Nephron progenitor cell (in vitro differentiated cells): ENCODE results near the gene P2RX3.

ENCODE experiments used
- DNase-seq: peaks from one replicate; pipeline ENCODE4 v3.0.0; 2021
- H3K27ac Mint-ChIP-seq: 2 replicates; pipeline ENCODE4 v1.8.0; 2021; ENCODE audit warnings: mild to moderate bottlenecking, moderate library complexity, mixed read lengths
- H3K27me3 Mint-ChIP-seq: 2 replicates; pipeline ENCODE4 v1.8.0; 2021; ENCODE audit warnings: mild to moderate bottlenecking, low read depth, mixed read lengths; ENCODE audit not compliant: poor library complexity
- H3K36me3 Mint-ChIP-seq: 2 replicates; pipeline ENCODE4 v1.8.0; 2021; ENCODE audit warnings: low read depth, mixed read lengths
- H3K4me1 Mint-ChIP-seq: 2 replicates; pipeline ENCODE4 v1.8.0; 2021; ENCODE audit warnings: mixed read lengths
- H3K4me3 Mint-ChIP-seq: 2 replicates; pipeline ENCODE4 v1.8.0; 2021; ENCODE audit warnings: mild to moderate bottlenecking, moderate library complexity, mixed read lengths
- H3K9me3 Mint-ChIP-seq: 2 replicates; pipeline ENCODE4 v1.8.0; 2021; ENCODE audit warnings: mild to moderate bottlenecking, moderate library complexity, mixed read lengths
- TF ChIP-seq, protein P1 (sequence below): fragments of 200-600 bp; sonication (generic); IDR thresholded peaks from 2 replicates; pipeline ENCODE4 v1.5.0; 2021; ENCODE audit warnings: antibody characterized with exemption

The P2RX3 gene

DNA sequence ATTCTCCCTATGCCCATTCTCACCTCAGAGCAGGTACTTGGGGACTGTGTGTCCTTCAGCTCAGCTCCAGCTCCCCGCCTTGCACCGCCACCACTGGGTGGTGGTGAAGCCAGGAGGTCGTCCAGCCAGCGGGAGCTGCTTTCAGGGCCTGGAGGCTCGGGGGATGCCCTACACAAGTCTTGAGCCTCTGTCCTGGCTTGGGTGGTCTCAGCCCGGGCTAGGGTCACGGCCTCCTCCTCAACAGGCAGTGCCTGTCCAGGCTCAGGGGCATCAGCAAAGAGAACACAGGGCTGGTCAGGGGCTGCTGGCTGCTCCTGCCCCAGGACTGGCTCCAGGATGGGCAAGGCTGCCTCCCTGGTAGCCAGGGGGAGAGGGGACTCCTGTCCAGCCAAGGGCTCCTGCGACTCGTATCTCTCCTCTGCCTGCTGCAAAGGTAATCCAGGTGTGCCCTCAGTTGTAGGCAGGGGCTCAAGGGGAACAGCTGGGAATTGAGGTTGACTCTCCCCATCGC is 25.6 kb upstream of the P2RX3 start:
- Mint-ChIP-seq H3K4me1 (peaks cover 51% of the 10 kb centered on the region), H3K4me3 (no peak overlapping the region), H3K27ac (peak overlapping the region; percentile 64)

DNA sequence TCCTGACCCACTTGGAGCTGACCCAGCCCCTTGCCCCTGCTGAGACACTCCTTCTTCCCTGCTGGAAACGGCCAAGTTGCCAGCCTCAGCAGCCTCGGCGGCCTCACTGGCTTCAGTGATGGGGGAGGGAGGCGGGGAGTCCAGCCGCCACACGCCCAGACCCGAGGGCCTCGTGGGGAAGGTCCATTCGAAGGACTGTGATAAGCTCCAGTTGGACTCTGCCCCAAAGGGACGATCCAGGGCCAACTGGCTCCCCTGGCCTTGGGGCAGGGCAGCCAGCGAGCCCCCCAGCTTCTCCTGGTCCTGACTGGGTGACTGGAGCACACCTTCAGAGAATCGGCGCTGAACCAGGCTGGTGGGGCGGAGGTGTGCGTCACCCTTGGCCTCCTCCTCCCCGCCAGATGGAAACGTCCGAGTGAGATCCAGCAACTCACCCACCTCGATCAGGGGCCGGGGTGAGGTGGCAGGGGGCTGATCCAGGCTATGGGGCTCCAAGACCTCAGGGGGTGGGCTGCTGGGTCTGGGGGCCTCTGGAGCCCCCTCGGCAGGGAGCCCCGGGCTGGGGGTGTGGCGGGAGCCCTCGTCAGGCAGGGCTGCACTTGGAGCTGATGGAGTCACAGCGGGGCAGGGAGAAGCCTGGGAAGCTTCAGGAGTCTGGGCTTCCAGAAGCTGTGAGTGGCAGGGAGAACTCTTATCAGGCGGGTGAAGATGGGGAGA is 24.9 kb upstream of the P2RX3 start:
- H3K36me3 Mint-ChIP-seq, result peaks cover 32% of the 10 kb centered on the region
- no peak for DNase-seq
- H3K4me3 Mint-ChIP-seq, result no peak overlapping the region
- TF ChIP-seq, protein P1, sequence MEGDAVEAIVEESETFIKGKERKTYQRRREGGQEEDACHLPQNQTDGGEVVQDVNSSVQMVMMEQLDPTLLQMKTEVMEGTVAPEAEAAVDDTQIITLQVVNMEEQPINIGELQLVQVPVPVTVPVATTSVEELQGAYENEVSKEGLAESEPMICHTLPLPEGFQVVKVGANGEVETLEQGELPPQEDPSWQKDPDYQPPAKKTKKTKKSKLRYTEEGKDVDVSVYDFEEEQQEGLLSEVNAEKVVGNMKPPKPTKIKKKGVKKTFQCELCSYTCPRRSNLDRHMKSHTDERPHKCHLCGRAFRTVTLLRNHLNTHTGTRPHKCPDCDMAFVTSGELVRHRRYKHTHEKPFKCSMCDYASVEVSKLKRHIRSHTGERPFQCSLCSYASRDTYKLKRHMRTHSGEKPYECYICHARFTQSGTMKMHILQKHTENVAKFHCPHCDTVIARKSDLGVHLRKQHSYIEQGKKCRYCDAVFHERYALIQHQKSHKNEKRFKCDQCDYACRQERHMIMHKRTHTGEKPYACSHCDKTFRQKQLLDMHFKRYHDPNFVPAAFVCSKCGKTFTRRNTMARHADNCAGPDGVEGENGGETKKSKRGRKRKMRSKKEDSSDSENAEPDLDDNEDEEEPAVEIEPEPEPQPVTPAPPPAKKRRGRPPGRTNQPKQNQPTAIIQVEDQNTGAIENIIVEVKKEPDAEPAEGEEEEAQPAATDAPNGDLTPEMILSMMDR, result no peak
- H3K4me1 Mint-ChIP-seq, result peaks cover 44% of the 10 kb centered on the region
- H3K27ac Mint-ChIP-seq, result no peak overlapping the region
- H3K9me3 Mint-ChIP-seq, result no peaks in the 10 kb centered on the region
- H3K27me3 Mint-ChIP-seq, result no peaks in the 10 kb centered on the region

More for the DNA sequence above, 25.6 kb upstream of the P2RX3 start:
- TF ChIP-seq, protein P1, result no peak
- Mint-ChIP-seq H3K27me3 (no peaks in the 10 kb centered on the region), H3K36me3 (peaks cover 37% of the 10 kb centered on the region), H3K9me3 (no peaks in the 10 kb centered on the region)
- DNase-seq, result no peak

DNA sequence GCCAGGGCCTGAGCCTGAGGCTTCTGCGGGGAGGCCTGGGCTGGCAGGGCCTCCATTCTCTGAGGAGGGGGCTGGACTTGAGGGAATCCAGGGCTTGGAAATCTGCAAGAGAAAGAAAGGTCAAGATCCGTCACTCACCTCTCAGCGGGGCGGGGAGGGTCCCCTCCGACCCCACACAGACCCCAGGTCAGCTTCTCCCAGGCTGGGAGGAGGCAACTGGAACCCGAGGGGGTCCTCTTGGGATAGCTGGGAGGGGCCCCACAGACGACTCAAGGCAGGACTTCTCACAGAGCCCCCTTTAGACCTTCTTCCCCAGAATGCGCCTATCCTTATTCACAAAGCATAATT is 24.4 kb upstream of the P2RX3 start:
- DNase-seq, result no peak
- Mint-ChIP-seq H3K27ac (peak overlapping the region; percentile 93), H3K9me3 (no peaks in the 10 kb centered on the region), H3K27me3 (no peaks in the 10 kb centered on the region), H3K4me3 (no peak overlapping the region), H3K4me1 (peaks cover 39% of the 10 kb centered on the region), H3K36me3 (peaks cover 27% of the 10 kb centered on the region)
- TF ChIP-seq, protein P1, result no peak

DNA sequence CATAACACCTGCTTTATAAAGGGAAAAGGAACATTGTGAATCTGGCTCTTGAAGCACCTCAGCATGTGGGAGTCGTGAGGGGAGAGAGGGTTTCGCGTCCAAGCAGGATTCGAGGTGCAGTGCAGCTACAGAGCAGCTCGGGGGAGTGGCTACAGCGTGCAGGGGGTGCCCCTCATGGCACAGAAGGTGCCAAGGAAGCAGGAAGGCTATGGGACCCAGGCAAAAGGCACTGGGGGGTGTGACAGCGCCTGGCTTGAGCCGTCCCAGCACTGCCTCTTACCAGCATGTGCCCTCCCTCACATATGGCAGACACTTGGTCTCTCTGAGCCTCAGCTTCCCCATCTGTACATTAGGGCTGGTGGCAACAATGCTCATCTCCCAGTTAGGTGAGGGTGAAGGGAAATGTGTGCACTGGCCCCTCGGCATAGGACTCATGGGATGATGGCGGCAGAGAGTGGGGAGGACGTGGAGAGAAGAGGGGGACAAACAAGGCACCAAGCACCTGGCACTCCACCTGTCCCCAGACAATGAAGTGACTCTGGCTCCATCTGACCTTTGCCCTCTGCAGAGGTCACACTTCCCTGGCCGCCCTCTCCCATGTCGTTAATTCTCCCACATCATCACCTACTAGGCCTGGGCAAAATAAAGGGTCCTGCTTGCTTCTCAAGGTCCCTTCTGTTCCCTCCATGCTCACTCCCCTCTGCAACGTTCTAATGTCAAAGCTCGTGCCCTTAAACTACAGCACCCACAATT is 23.8 kb upstream of the P2RX3 start:
- TF ChIP-seq, protein P1, result no peak
- Mint-ChIP-seq H3K4me1 (peaks cover 32% of the 10 kb centered on the region), H3K27ac (peak overlapping the region; percentile 93), H3K9me3 (no peaks in the 10 kb centered on the region), H3K27me3 (no peaks in the 10 kb centered on the region), H3K4me3 (no peak overlapping the region), H3K36me3 (peaks cover 26% of the 10 kb centered on the region)
- no peak for DNase-seq

DNA sequence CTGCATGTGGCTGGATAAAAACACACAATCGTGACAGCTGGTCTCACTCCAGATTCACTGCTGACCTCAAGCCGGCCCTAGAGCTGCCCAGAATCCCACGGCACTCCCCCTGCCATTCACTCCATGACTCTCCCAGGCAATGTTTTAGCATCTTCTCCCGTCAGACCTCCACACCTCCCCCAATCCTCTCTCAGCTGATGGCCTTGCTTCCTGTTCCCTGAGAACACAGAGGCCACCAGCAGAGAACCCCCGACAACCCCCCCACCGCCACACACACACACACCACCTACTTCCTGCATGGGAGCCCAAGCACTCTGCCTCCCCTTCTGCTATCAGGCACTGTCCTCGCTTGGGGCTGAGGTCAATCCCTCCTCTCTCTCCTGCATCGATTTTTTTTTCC is 22.7 kb upstream of the P2RX3 start:
- no peak overlapping the region for H3K27ac Mint-ChIP-seq
- no peaks in the 10 kb centered on the region for H3K27me3 Mint-ChIP-seq
- peaks cover 23% of the 10 kb centered on the region for H3K4me1 Mint-ChIP-seq
- no peaks in the 10 kb centered on the region for H3K9me3 Mint-ChIP-seq
- no peak overlapping the region for H3K4me3 Mint-ChIP-seq
- TF ChIP-seq, protein P1, result no peak
- H3K36me3 Mint-ChIP-seq, result peaks cover 21% of the 10 kb centered on the region
- peak; percentile 36 for DNase-seq
